Thoracic aorta (tissue), 2 donors: ENCODE measurements around the gene GARIN5A. TPM values are rescaled to one million over a fixed set of nuclear protein-coding genes. Genes with fewer than 3 reads are reported as not detected.

Source experiments
- ATAC-seq: fragments of 150-250 bp; one replicate; pipeline ENCODE4 v1.8.0; 2017; ENCODE audit warnings: low read depth; ENCODE audit not compliant: insufficient number of reproducible peaks, low FRiP score
- DNase-seq: peaks from one replicate; pipeline ENCODE4 v3.0.0-alpha.2; 2020; ENCODE audit warnings: low spot score
- H3K27ac ChIP-seq, 2 donors: fragments of 200-600 bp; sonication (generic); 1 replicate in 1 of 2; 2 replicates in 1 of 2; pipeline ENCODE4 v1.5.1; 2016; ENCODE audit warnings: mild to moderate bottlenecking in 2 of 2, moderate library complexity in 2 of 2
- H3K27me3 ChIP-seq: fragments of 200-600 bp; sonication (generic); replicated peaks from 2 replicates; pipeline ENCODE4 v1.6.0; 2016; ENCODE audit warnings: mild to moderate bottlenecking; ENCODE audit not compliant: insufficient read depth
- H3K36me3 ChIP-seq: fragments of 200-600 bp; sonication (generic); one replicate; pipeline ENCODE4 v1.5.1; 2016
- H3K4me1 ChIP-seq, 2 donors: fragments of 200-600 bp; sonication (generic); 1 replicate in 1 of 2; 2 replicates in 1 of 2; pipeline versions ENCODE4 v1.5.1 to v1.6.0; 2016; ENCODE audit warnings: low read depth in 2 of 2, mild to moderate bottlenecking in 1 of 2; ENCODE audit not compliant: control insufficient read depth in 1 of 2
- H3K4me3 ChIP-seq: fragments of 200-600 bp; sonication (generic); 2 replicates; pipeline ENCODE4 v1.5.1; 2016; ENCODE audit warnings: mild to moderate bottlenecking
- H3K9me3 ChIP-seq: fragments of 200-600 bp; sonication (generic); 2 replicates; pipeline ENCODE4 v1.5.1; 2016
- total RNA-seq, 2 donors: library from RNA; depleted of rRNA; stranded (reverse); fragments of >200 nt; gene quantifications; one replicate each; pipeline versions ENCODE4 v1.1.0 to v1.2.3, GENCODE V29; 2016
- TF ChIP-seq, protein P1 (sequence below): fragments of 200-600 bp; sonication (generic); IDR thresholded peaks from one replicate; pipeline ENCODE4 v1.5.1; 2019; ENCODE audit warnings: antibody characterized with exemption

Gene GARIN5A
- total RNA-seq, 2 donors from 2014 or later, result 0.56 TPM; not detected in 1

GRCh38 chr19:50418176-50419021 is 58.2 kb downstream of the GARIN5A start, which contains the start of gene SPIB:
TSS of gene SPIB (plus strand) at chr19:50418938. CDS start at chr19:50418963, 25 bp downstream.
- ATAC-seq, result no peak
- Histone ChIP-seq H3K9me3 (no peaks in the 10 kb centered on the region), H3K4me3 (no peak within 1 kb of the TSS), H3K27me3 (no peaks in the 10 kb centered on the region), H3K4me1 (peaks cover 4 to 8% of the 10 kb centered on the region in 2 donors), H3K36me3 (no peaks in the 10 kb centered on the region), H3K27ac (no peak within 1 kb of the TSS)
- no peak for DNase-seq
- TF ChIP-seq, protein P1, sequence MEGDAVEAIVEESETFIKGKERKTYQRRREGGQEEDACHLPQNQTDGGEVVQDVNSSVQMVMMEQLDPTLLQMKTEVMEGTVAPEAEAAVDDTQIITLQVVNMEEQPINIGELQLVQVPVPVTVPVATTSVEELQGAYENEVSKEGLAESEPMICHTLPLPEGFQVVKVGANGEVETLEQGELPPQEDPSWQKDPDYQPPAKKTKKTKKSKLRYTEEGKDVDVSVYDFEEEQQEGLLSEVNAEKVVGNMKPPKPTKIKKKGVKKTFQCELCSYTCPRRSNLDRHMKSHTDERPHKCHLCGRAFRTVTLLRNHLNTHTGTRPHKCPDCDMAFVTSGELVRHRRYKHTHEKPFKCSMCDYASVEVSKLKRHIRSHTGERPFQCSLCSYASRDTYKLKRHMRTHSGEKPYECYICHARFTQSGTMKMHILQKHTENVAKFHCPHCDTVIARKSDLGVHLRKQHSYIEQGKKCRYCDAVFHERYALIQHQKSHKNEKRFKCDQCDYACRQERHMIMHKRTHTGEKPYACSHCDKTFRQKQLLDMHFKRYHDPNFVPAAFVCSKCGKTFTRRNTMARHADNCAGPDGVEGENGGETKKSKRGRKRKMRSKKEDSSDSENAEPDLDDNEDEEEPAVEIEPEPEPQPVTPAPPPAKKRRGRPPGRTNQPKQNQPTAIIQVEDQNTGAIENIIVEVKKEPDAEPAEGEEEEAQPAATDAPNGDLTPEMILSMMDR, result no peak

DNA sequence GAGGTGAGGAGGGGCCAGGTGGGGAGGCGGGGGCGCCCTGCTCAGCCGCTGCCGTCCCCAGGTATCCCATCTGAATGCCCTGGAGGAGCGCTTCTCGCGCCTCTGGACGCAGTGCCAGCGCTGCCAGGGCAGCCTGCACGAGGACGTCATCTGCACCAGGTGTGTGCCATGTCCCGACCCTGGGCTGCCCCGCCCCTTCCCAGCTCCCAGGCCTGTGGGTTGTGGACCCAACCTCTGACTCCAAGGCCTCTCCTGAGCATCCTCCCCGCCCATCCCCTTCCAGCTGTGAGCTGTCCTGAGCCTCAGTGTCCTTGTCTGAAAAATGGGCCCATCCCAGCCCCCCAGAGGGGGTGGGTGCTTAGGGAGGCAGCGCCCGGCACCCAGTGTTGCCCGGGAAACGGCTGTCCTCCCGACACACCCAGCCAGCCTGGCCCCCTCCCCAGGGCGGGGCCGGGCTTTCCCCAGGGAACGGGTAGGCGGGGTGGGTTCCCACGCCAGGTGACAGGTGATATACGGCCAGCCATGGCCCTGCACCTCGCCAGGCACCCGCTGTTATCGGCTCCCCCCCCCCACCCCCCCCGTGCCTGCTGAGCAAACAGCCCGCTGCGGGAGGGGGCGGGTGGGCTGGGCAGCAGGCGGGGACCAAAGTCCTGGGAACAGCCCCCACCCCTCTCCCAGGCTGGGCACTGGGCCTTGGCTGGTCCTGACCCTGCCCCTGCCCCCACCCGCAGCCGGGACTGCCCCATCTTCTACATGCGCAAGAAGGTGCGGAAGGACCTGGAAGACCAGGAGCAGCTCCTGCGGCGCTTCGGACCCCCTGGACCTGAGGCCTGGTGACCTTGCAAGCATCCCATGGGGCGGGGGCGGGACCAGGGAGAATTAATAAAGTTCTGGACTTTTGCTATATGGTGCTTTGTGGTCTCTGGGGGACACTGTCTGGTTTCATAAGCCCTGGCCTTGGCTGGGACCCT is 59.3 kb downstream of the GARIN5A start:
- TF ChIP-seq, protein P1, result no peak
- H3K9me3 ChIP-seq, result no peaks in the 10 kb centered on the region
- no peak overlapping the region for H3K4me3 ChIP-seq
- no peaks in the 10 kb centered on the region for H3K27me3 ChIP-seq
- H3K4me1 ChIP-seq, result peaks cover 4 to 8% of the 10 kb centered on the region in 2 donors
- ATAC-seq (no peak), DNase-seq (no peak)
- no peak overlapping the region for H3K27ac ChIP-seq
- H3K36me3 ChIP-seq, result no peaks in the 10 kb centered on the region

Other genes starting within 250 kb of the GARIN5A start
- 1 to 10 TPM; 1.3 to 4.2 TPM for gene KCNC3, start 147.5 kb downstream of the GARIN5A start, total RNA-seq
- gene NAPSA, start 111.2 kb downstream of the GARIN5A start, total RNA-seq, result not detected
- 100 to 1,000 TPM; 113 to 138 TPM for gene NR1H2, start 100.4 kb downstream of the GARIN5A start, total RNA-seq
- gene POLD1, start 92.5 kb downstream of the GARIN5A start, total RNA-seq, result 10 to 100 TPM; 12.8 to 39.5 TPM
- gene SPIB, start 57.9 kb downstream of the GARIN5A start, total RNA-seq, result not detected
- gene MYBPC2, start 44.0 kb downstream of the GARIN5A start, total RNA-seq, result under 1 TPM in 1 of 2 donors, not detected in 1; 0.14 TPM
- 100 to 1,000 TPM in 1 of 2 donors, 10 to 100 TPM in 1; 85.6 to 139 TPM for gene EMC10, start 341 bp downstream of the GARIN5A start, total RNA-seq
- 10 to 100 TPM; 11.6 to 34.7 TPM for gene JOSD2, start 34.3 kb upstream of the GARIN5A start, total RNA-seq
- not detected for gene ASPDH, start 37.1 kb upstream of the GARIN5A start, total RNA-seq
- gene LRRC4B, start 91.6 kb upstream of the GARIN5A start, total RNA-seq, result 10 to 100 TPM in 1 of 2 donors, 1 to 10 TPM in 1; 5.3 to 13.7 TPM
- gene SYT3, start 163.0 kb upstream of the GARIN5A start, total RNA-seq, result not detected
- not detected for gene C19orf81, start 172.6 kb upstream of the GARIN5A start, total RNA-seq
- 1 to 10 TPM in 1 of 2 donors, under 1 TPM in 1; 0.28 to 1.6 TPM for gene SHANK1, start 243.0 kb upstream of the GARIN5A start, total RNA-seq
- gene CLEC11A, start 246.5 kb upstream of the GARIN5A start, total RNA-seq, result 10 to 100 TPM; 10.5 to 35.3 TPM